Central memory CD8-positive, alpha-beta T cell (primary cell): Measurements from ENCODE around the gene FANCC.

ENCODE experiments used
- ATAC-seq: fragments of 150-1000 bp; cut with Tn5 transposase; replicated peaks from 2 replicates; pipeline ENCODE4 v1.10.0; 2022; ENCODE audit warnings: mild to moderate bottlenecking, moderate FRiP score, moderate number of reproducible peaks; ENCODE audit not compliant: poor library complexity, severe bottlenecking; ENCODE audit errors: extremely low read depth
- DNase-seq, 2 donors: peaks; one replicate each; pipeline ENCODE4 v3.0.0; 2021; ENCODE audit warnings: low spot score in 2 of 2
- H3K27ac Mint-ChIP-seq: one replicate; pipeline ENCODE4 v1.8.0; 2022; ENCODE audit warnings: low read depth, mild to moderate bottlenecking, moderate library complexity, mixed read lengths
- H3K27me3 Mint-ChIP-seq: one replicate; pipeline ENCODE4 v1.8.0; 2022; ENCODE audit warnings: mixed read lengths
- H3K36me3 Mint-ChIP-seq: one replicate; pipeline ENCODE4 v1.8.0; 2022; ENCODE audit warnings: mild to moderate bottlenecking, moderate library complexity, mixed read lengths; ENCODE audit not compliant: insufficient read depth
- H3K4me1 Mint-ChIP-seq: one replicate; pipeline ENCODE4 v1.8.0; 2022; ENCODE audit warnings: mixed read lengths
- H3K4me3 Mint-ChIP-seq: one replicate; pipeline ENCODE4 v1.8.0; 2022; ENCODE audit warnings: mild to moderate bottlenecking, moderate library complexity, mixed read lengths
- H3K9me3 Mint-ChIP-seq: one replicate; pipeline ENCODE4 v1.8.0; 2022; ENCODE audit warnings: mixed read lengths

The FANCC gene

GRCh38 chr9:95185956-95186355 is 131.6 kb downstream of the FANCC start:
- no peaks in the 10 kb centered on the region for H3K27me3 Mint-ChIP-seq
- H3K9me3 Mint-ChIP-seq = no peaks in the 10 kb centered on the region
- H3K4me1 Mint-ChIP-seq = peaks cover 8% of the 10 kb centered on the region
- no peak overlapping the region for H3K27ac Mint-ChIP-seq
- H3K4me3 Mint-ChIP-seq = no peak overlapping the region
- no peak for ATAC-seq
- no peak for DNase-seq
- H3K36me3 Mint-ChIP-seq = no peaks in the 10 kb centered on the region

- Mint-ChIP-seq H3K4me1 (no peaks in the 10 kb centered on the region), H3K27me3 (no peaks in the 10 kb centered on the region), H3K4me3 (no peak overlapping the region), H3K36me3 (no peaks in the 10 kb centered on the region), H3K27ac (no peak overlapping the region), H3K9me3 (no peaks in the 10 kb centered on the region)
- DNase-seq (no peak), ATAC-seq (no peak)
Observed at GRCh38 chr9:95182854-95183563, 134.5 kb downstream of the FANCC start.

- no peak for DNase-seq
- Mint-ChIP-seq H3K4me3 (no peak overlapping the region), H3K27ac (no peak overlapping the region), H3K4me1 (no peaks in the 10 kb centered on the region), H3K27me3 (no peaks in the 10 kb centered on the region), H3K9me3 (no peaks in the 10 kb centered on the region), H3K36me3 (no peaks in the 10 kb centered on the region)
- ATAC-seq = no peak
Observed at GRCh38 chr9:95181835-95182234, 135.7 kb downstream of the FANCC start.

- Mint-ChIP-seq H3K36me3 (no peaks in the 10 kb centered on the region), H3K9me3 (no peaks in the 10 kb centered on the region), H3K4me1 (no peaks in the 10 kb centered on the region), H3K27ac (no peak overlapping the region), H3K27me3 (no peaks in the 10 kb centered on the region), H3K4me3 (no peak overlapping the region)
- ATAC-seq (no peak), DNase-seq (no peak)
Observed at GRCh38 chr9:95181226-95181818, 136.2 kb downstream of the FANCC start.

GRCh38 chr9:95177617-95178016 is 139.9 kb downstream of the FANCC start:
- ATAC-seq (no peak), DNase-seq (no peak)
- no peak overlapping the region for H3K4me3 Mint-ChIP-seq
- no peaks in the 10 kb centered on the region for H3K9me3 Mint-ChIP-seq
- no peak overlapping the region for H3K27ac Mint-ChIP-seq
- no peaks in the 10 kb centered on the region for H3K27me3 Mint-ChIP-seq
- no peaks in the 10 kb centered on the region for H3K36me3 Mint-ChIP-seq
- H3K4me1 Mint-ChIP-seq = no peaks in the 10 kb centered on the region

GRCh38 chr9:95176755-95177319 is 140.7 kb downstream of the FANCC start:
- H3K4me1 Mint-ChIP-seq = no peaks in the 10 kb centered on the region
- ATAC-seq (no peak), DNase-seq (no peak)
- no peak overlapping the region for H3K4me3 Mint-ChIP-seq
- H3K27ac Mint-ChIP-seq = no peak overlapping the region
- no peaks in the 10 kb centered on the region for H3K27me3 Mint-ChIP-seq
- H3K9me3 Mint-ChIP-seq = no peaks in the 10 kb centered on the region
- H3K36me3 Mint-ChIP-seq = no peaks in the 10 kb centered on the region

GRCh38 chr9:95175523-95175922 is 142.0 kb downstream of the FANCC start:
- H3K27ac Mint-ChIP-seq = no peak overlapping the region
- ATAC-seq (no peak), DNase-seq (no peak)
- peaks cover 6% of the 10 kb centered on the region for H3K4me1 Mint-ChIP-seq
- no peaks in the 10 kb centered on the region for H3K9me3 Mint-ChIP-seq
- no peak overlapping the region for H3K4me3 Mint-ChIP-seq
- H3K36me3 Mint-ChIP-seq = peaks cover 2% of the 10 kb centered on the region
- H3K27me3 Mint-ChIP-seq = no peaks in the 10 kb centered on the region

GRCh38 chr9:95174038-95174437 is 143.5 kb downstream of the FANCC start:
- H3K4me1 Mint-ChIP-seq = peaks cover 6% of the 10 kb centered on the region
- ATAC-seq (no peak), DNase-seq (no peak)
- no peak overlapping the region for H3K27ac Mint-ChIP-seq
- no peaks in the 10 kb centered on the region for H3K9me3 Mint-ChIP-seq
- H3K4me3 Mint-ChIP-seq = no peak overlapping the region
- H3K27me3 Mint-ChIP-seq = no peaks in the 10 kb centered on the region
- peaks cover 2% of the 10 kb centered on the region for H3K36me3 Mint-ChIP-seq

GRCh38 chr9:95171596-95171995 is 145.9 kb downstream of the FANCC start:
- no peaks in the 10 kb centered on the region for H3K27me3 Mint-ChIP-seq
- no peak for DNase-seq
- no peak for ATAC-seq
- peaks cover 2% of the 10 kb centered on the region for H3K36me3 Mint-ChIP-seq
- H3K27ac Mint-ChIP-seq = no peak overlapping the region
- no peaks in the 10 kb centered on the region for H3K9me3 Mint-ChIP-seq
- H3K4me3 Mint-ChIP-seq = no peak overlapping the region
- H3K4me1 Mint-ChIP-seq = peaks cover 11% of the 10 kb centered on the region

- ATAC-seq (no peak), DNase-seq (no peak)
- no peaks in the 10 kb centered on the region for H3K27me3 Mint-ChIP-seq
- no peaks in the 10 kb centered on the region for H3K9me3 Mint-ChIP-seq
- H3K27ac Mint-ChIP-seq = no peak overlapping the region
- peaks cover 11% of the 10 kb centered on the region for H3K4me1 Mint-ChIP-seq
- peaks cover 2% of the 10 kb centered on the region for H3K36me3 Mint-ChIP-seq
- H3K4me3 Mint-ChIP-seq = no peak overlapping the region
Observed at GRCh38 chr9:95171001-95171400, 146.5 kb downstream of the FANCC start.

- Mint-ChIP-seq H3K27ac (no peak overlapping the region), H3K9me3 (no peaks in the 10 kb centered on the region), H3K4me1 (peaks cover 11% of the 10 kb centered on the region), H3K4me3 (no peak overlapping the region), H3K36me3 (peaks cover 2% of the 10 kb centered on the region), H3K27me3 (no peaks in the 10 kb centered on the region)
- ATAC-seq = peak; percentile 56
- peak; percentile 22 to 51 for DNase-seq
Observed at GRCh38 chr9:95167998-95168397, 149.5 kb downstream of the FANCC start.

- DNase-seq (no peak), ATAC-seq (no peak)
- H3K4me1 Mint-ChIP-seq = peaks cover 5% of the 10 kb centered on the region
- no peaks in the 10 kb centered on the region for H3K36me3 Mint-ChIP-seq
- H3K4me3 Mint-ChIP-seq = no peak overlapping the region
- H3K27me3 Mint-ChIP-seq = no peaks in the 10 kb centered on the region
- no peak overlapping the region for H3K27ac Mint-ChIP-seq
- no peaks in the 10 kb centered on the region for H3K9me3 Mint-ChIP-seq
Observed at GRCh38 chr9:95165004-95165403, 152.5 kb downstream of the FANCC start.

- Mint-ChIP-seq H3K4me1 (no peaks in the 10 kb centered on the region), H3K36me3 (no peaks in the 10 kb centered on the region), H3K9me3 (no peaks in the 10 kb centered on the region), H3K27ac (no peak overlapping the region), H3K4me3 (no peak overlapping the region), H3K27me3 (no peaks in the 10 kb centered on the region)
- DNase-seq (no peak), ATAC-seq (no peak)
Observed at GRCh38 chr9:95157481-95158151, 159.9 kb downstream of the FANCC start.
